Endothelial cell of umbilical vein (primary cell): ENCODE data around the gene TTC27. TPM values are rescaled to one million over a fixed set of nuclear protein-coding genes. Genes with fewer than 3 reads are reported as not detected.

ENCODE experiments used
- BruUV-seq: library from RNA; stranded (reverse); fragments of 400-500 nt; replicated peaks from 2 replicates; lab custom pipeline; 2021; lab: Mats Ljungman, UMichigan
- CTCF ChIA-PET: fragments of 300-600, 350-600 bp; sonication (Branson Sonifier 250); formaldehyde crosslinking; loops from one replicate; lab custom pipeline; 2021; ENCODE audit warnings: antibody characterized with exemption, inconsistent platforms; lab: Charles Lee
- POLR2A ChIA-PET: fragments of 300-600, 350-600 bp; sonication (Branson Sonifier 250); formaldehyde crosslinking; loops from one replicate; lab custom pipeline; 2021; ENCODE audit warnings: antibody characterized with exemption, inconsistent platforms; lab: Charles Lee
- DNase-seq: peaks from one replicate; pipeline ENCODE4 v3.0.0-alpha.2; 2011; ENCODE audit warnings: low read depth, low spot score
- FAIRE-seq: peaks from 2 replicates; lab custom pipeline; 2011; peaks lifted over from hg19 to GRCh38; lab: Jason Lieb, UNC
- H2AFZ ChIP-seq: 2 replicates; pipeline ENCODE4 v1.6.0; 2012; ENCODE audit warnings: low read depth, low read length, control low read depth, inconsistent platforms
- H3K27ac ChIP-seq: 2 replicates; pipeline ENCODE4 v1.5.1; 2011; ENCODE audit warnings: low read depth, mild to moderate bottlenecking, control low read depth, low read length, moderate library complexity; ENCODE audit not compliant: insufficient read depth
- H3K27me3 ChIP-seq, 2 experiments: 2 replicates each; pipeline versions ENCODE4 v1.6.0 to v1.6.1; 2011; ENCODE audit warnings: low read length in 2 of 2, mixed read lengths in 1 of 2; ENCODE audit not compliant: control insufficient read depth in 2 of 2, insufficient read depth in 2 of 2
- H3K36me3 ChIP-seq, 2 experiments: 2 replicates in 1 of 2; 3 replicates in 1 of 2; pipeline ENCODE4 v1.5.1; 2011; ENCODE audit warnings: low read length in 2 of 2, mild to moderate bottlenecking in 1 of 2, moderate library complexity in 1 of 2; ENCODE audit not compliant: control insufficient read depth in 2 of 2, insufficient read depth in 2 of 2; ENCODE audit errors: extremely low read depth in 1 of 2
- H3K4me1 ChIP-seq: 3 replicates; pipeline ENCODE4 v1.5.1; 2011; ENCODE audit warnings: mild to moderate bottlenecking, low read length; ENCODE audit not compliant: control insufficient read depth, insufficient read depth; ENCODE audit errors: extremely low read depth
- H3K4me2 ChIP-seq: 2 replicates; pipeline ENCODE4 v1.6.1; 2011; ENCODE audit warnings: low read length, control low read depth, mixed read lengths; ENCODE audit not compliant: insufficient read depth
- H3K4me3 ChIP-seq, 3 experiments: fragments of 200-600 bp in 1 of 3; sonication (generic), shearing (Covaris generic) in 1 of 3; replicated peaks in 1 of 3; 2 replicates each; pipeline ENCODE4 v1.5.1; 2011 to 2016; ENCODE audit warnings: control low read depth in 3 of 3, low read length in 3 of 3, mild to moderate bottlenecking in 2 of 3, inconsistent platforms in 1 of 3, low read depth in 1 of 3, moderate library complexity in 1 of 3; ENCODE audit not compliant: insufficient read depth in 1 of 3
- H3K79me2 ChIP-seq: 2 replicates; pipeline ENCODE4 v1.6.0; 2012; ENCODE audit warnings: low read length, inconsistent platforms; ENCODE audit not compliant: control insufficient read depth, insufficient read depth
- H3K9ac ChIP-seq: replicated peaks from 2 replicates; pipeline ENCODE3; 2011; ENCODE audit warnings: low read length, control low read depth; ENCODE audit not compliant: insufficient read depth; ENCODE audit errors: extremely low read depth
- H3K9me1 ChIP-seq: replicated peaks from 3 replicates; pipeline ENCODE4 v1.6.0; 2011; ENCODE audit warnings: mild to moderate bottlenecking, low read length; ENCODE audit not compliant: control insufficient read depth, insufficient read depth; ENCODE audit errors: extremely low read depth
- H3K9me3 ChIP-seq: replicated peaks from 2 replicates; pipeline ENCODE4 v1.5.1; 2012; ENCODE audit warnings: low read length, inconsistent platforms; ENCODE audit not compliant: control insufficient read depth, insufficient read depth
- H4K20me1 ChIP-seq: replicated peaks from 2 replicates; pipeline ENCODE3; 2011; ENCODE audit warnings: mild to moderate bottlenecking, low read length; ENCODE audit not compliant: control insufficient read depth, insufficient read depth; ENCODE audit errors: extremely low read depth
- EZH2 ChIP-seq: IDR thresholded peaks from 2 replicates; pipeline ENCODE4 v1.6.1; 2012; ENCODE audit warnings: borderline replicate concordance, low read depth, mild to moderate bottlenecking, moderate library complexity, low read length, inconsistent platforms; ENCODE audit not compliant: severe bottlenecking
- FOS ChIP-seq: IDR thresholded peaks from 2 replicates; pipeline ENCODE4 v1.6.1; 2011; ENCODE audit warnings: mild to moderate bottlenecking, low read length, moderate library complexity, borderline replicate concordance; ENCODE audit not compliant: insufficient read depth
- GATA2 ChIP-seq: IDR thresholded peaks from 2 replicates; pipeline ENCODE4 v1.7.0; 2011; ENCODE audit warnings: low read depth, mild to moderate bottlenecking, moderate library complexity, mixed read lengths, low read length; ENCODE audit not compliant: insufficient read length, insufficient read depth
- JUN ChIP-seq: IDR thresholded peaks from 2 replicates; pipeline ENCODE4 v1.6.1; 2011; ENCODE audit warnings: borderline replicate concordance, low read depth; ENCODE audit not compliant: insufficient read length, insufficient read depth
- MAX ChIP-seq: IDR thresholded peaks from 2 replicates; pipeline ENCODE4 v1.6.1; 2011; ENCODE audit not compliant: insufficient read depth, insufficient read length
- MYC ChIP-seq: IDR thresholded peaks from one replicate; pipeline ENCODE4 v1.6.1; 2011; ENCODE audit warnings: mild to moderate bottlenecking, low read depth, low read length
- POLR2A ChIP-seq: IDR thresholded peaks from 2 replicates; pipeline ENCODE4 v1.6.1; 2012; ENCODE audit warnings: low read depth, mild to moderate bottlenecking, control low read depth, low read length
- POLR2AphosphoS5 ChIP-seq: IDR thresholded peaks from 2 replicates; pipeline ENCODE4 v1.6.1; 2012; ENCODE audit warnings: low read depth, mild to moderate bottlenecking, control low read depth, low read length, moderate library complexity; ENCODE audit not compliant: insufficient read depth
- dilution Hi-C: fragments of 300-500 bp; cut with MboI; formaldehyde crosslinking; loops from one replicate; pipeline ENCODE4 v1.15.0; 2019; ENCODE audit warnings: low sequenced_read_pairs; ENCODE audit not compliant: extremely low pct_ligation_motif_present
- intact Hi-C: fragments of 100-400 bp; cut with micrococcal nuclease; formaldehyde crosslinking; loops from one replicate; pipeline ENCODE4 v1.10.0; 2022
- polyA plus RNA-seq, 4 experiments: library from polyadenylated mRNA; depleted of rRNA in 3 of 4; stranded (reverse) in 3 of 4; unstranded in 1 of 4; fragments of >200 nt; gene quantifications; 2 replicates each; pipeline versions ENCODE4 v1.2.1 to v1.2.3, GENCODE V29; 2011 to 2012; ENCODE audit warnings: missing spikeins in 1 of 4
- total RNA-seq: library from RNA; stranded (reverse); gene quantifications from 2 replicates; pipeline ENCODE4 v1.2.3, GENCODE V29; 2021
- TF ChIP-seq, protein P1 (sequence below), 2 donors: IDR thresholded peaks; 1 replicate in 1 of 2; 2 replicates in 1 of 2; pipeline ENCODE4 v1.5.1; 2011; ENCODE audit warnings: low read length in 2 of 2, mild to moderate bottlenecking in 2 of 2, moderate library complexity in 2 of 2, control low read depth in 1 of 2, inconsistent platforms in 1 of 2, low read depth in 1 of 2; ENCODE audit not compliant: insufficient read depth in 1 of 2; ENCODE audit errors: extremely low read depth in 1 of 2

Gene TTC27
- total and polyA plus RNA-seq, 2 donors (not counting 3 experiments of a cell fraction or from before 2014, with no cell fraction given), result 16.3 to 20.1 TPM

- peak; percentile 38 for FAIRE-seq
Measured at GRCh38 chr2:32777714-32778113, 149.9 kb downstream of the TTC27 start.

GRCh38 chr2:32780961-32781360, 153.1 kb downstream of the TTC27 start:
- dilution Hi-C loops, result no loop called here
- FAIRE-seq, result no peak

More at GRCh38 chr2:32777714-32778113, 149.9 kb downstream of the TTC27 start:
- peaks cover 2% of the 10 kb centered on the region for H3K4me1 ChIP-seq
- H3K36me3 ChIP-seq, result no peaks in the 10 kb centered on the region
- H4K20me1 ChIP-seq, result no peaks in the 10 kb centered on the region
- no peak overlapping the region for H3K9ac ChIP-seq
- H3K27ac ChIP-seq, result no peak overlapping the region
- TF ChIP-seq EZH2 (no peak), POLR2AphosphoS5 (no peak)
- H3K9me1 ChIP-seq, result no peaks in the 10 kb centered on the region
- intact Hi-C loops, result no loop called here
- no peak overlapping the region for H3K4me3 ChIP-seq
- no peaks in the 10 kb centered on the region for H3K9me3 ChIP-seq
- no peaks in the 10 kb centered on the region for H3K79me2 ChIP-seq
- no TSS peak for BruUV-seq
- no peaks in the 10 kb centered on the region for H3K27me3 ChIP-seq
- no peak overlapping the region for H3K4me2 ChIP-seq
- no peak for DNase-seq
- dilution Hi-C loops, result no loop called here
- no peak overlapping the region for H2AFZ ChIP-seq
- ChIA-PET POLR2A (no interaction called here), CTCF (interaction anchor here (0.8 to 1.6 kb wide), 4 partner anchors 20 to 618 kb away, joined by 3 read pairs; no protein-coding TSS in a partner anchor)

More at GRCh38 chr2:32780961-32781360, 153.1 kb downstream of the TTC27 start:
- TF ChIP-seq, protein P1, sequence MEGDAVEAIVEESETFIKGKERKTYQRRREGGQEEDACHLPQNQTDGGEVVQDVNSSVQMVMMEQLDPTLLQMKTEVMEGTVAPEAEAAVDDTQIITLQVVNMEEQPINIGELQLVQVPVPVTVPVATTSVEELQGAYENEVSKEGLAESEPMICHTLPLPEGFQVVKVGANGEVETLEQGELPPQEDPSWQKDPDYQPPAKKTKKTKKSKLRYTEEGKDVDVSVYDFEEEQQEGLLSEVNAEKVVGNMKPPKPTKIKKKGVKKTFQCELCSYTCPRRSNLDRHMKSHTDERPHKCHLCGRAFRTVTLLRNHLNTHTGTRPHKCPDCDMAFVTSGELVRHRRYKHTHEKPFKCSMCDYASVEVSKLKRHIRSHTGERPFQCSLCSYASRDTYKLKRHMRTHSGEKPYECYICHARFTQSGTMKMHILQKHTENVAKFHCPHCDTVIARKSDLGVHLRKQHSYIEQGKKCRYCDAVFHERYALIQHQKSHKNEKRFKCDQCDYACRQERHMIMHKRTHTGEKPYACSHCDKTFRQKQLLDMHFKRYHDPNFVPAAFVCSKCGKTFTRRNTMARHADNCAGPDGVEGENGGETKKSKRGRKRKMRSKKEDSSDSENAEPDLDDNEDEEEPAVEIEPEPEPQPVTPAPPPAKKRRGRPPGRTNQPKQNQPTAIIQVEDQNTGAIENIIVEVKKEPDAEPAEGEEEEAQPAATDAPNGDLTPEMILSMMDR (IDR thresholded peaks at IDR 0.05; ENCODE audit: extremely low read depth in 1 of 2, insufficient read depth in 1 of 2, low read depth in 1 of 2, low read length in 2 of 2), result no peak
- TF ChIP-seq JUN, result no peak
- no peak for TF ChIP-seq POLR2A
- no peak for TF ChIP-seq FOS
- no peak for TF ChIP-seq POLR2AphosphoS5
- no peak for TF ChIP-seq MAX
- no peak for TF ChIP-seq EZH2
- TF ChIP-seq MYC, result no peak
- TF ChIP-seq GATA2, result no peak
- ChIA-PET CTCF (interaction anchor here (1.7 kb wide), 1 partner anchor 660 kb away, joined by 4 read pairs; no protein-coding TSS in a partner anchor), POLR2A (no interaction called here)
- Histone ChIP-seq H3K79me2 (no peaks in the 10 kb centered on the region), H3K9me1 (no peaks in the 10 kb centered on the region), H3K9me3 (no peaks in the 10 kb centered on the region), H3K4me2 (no peak overlapping the region), H3K27me3 (no peaks in the 10 kb centered on the region), H3K4me3 (no peak overlapping the region), H3K27ac (no peak overlapping the region), H3K36me3 (no peaks in the 10 kb centered on the region), H3K9ac (no peak overlapping the region), H4K20me1 (peaks cover 2% of the 10 kb centered on the region), H2AFZ (no peak overlapping the region), H3K4me1 (no peaks in the 10 kb centered on the region)
- BruUV-seq, result no TSS peak
- intact Hi-C loops, result no loop called here
- no peak for DNase-seq
